H1 (cell line): Measurements from ENCODE around the gene TOP3B. TPM values are rescaled to one million over a fixed set of nuclear protein-coding genes. Genes with fewer than 3 reads are reported as not detected.

ENCODE experiments used
- CTCF ChIA-PET: fragments of 300-600 bp; sonication (Branson Sonifier 250); formaldehyde crosslinking; loops from one replicate; lab custom pipeline; 2021; ENCODE audit not compliant: partially characterized antibody; lab: Charles Lee
- POLR2A ChIA-PET: fragments of 300-600 bp; sonication (Branson Sonifier 250); formaldehyde crosslinking; loops from one replicate; lab custom pipeline; 2021; ENCODE audit warnings: inconsistent platforms; ENCODE audit not compliant: partially characterized antibody; lab: Charles Lee
- DNase-seq, 2 experiments: peaks; one replicate each; pipeline versions ENCODE4 v3.0.0 to v3.0.0-alpha.2; 2010 to 2022; ENCODE audit warnings: low spot score in 2 of 2, low read depth in 1 of 2, mixed read lengths in 1 of 2
- FAIRE-seq: peaks from 2 replicates; lab custom pipeline; 2011; peaks lifted over from hg19 to GRCh38; lab: Jason Lieb, UNC
- H2AFZ ChIP-seq: 2 replicates; pipeline ENCODE4 v1.8.1; 2012; ENCODE audit warnings: low read length, inconsistent platforms
- H2AK5ac ChIP-seq: 2 replicates; pipeline ENCODE4 v1.6.1; 2013; ENCODE audit warnings: low read depth, low read length
- H2BK120ac ChIP-seq: replicated peaks from 2 replicates; pipeline ENCODE3; 2013; ENCODE audit warnings: low read depth, low read length, inconsistent platforms
- H2BK12ac ChIP-seq: 2 replicates; pipeline ENCODE4 v1.6.1; 2013; ENCODE audit warnings: low read depth, low read length
- H2BK15ac ChIP-seq: 2 replicates; pipeline ENCODE4 v1.6.1; 2013; ENCODE audit warnings: low read length
- H2BK20ac ChIP-seq: 2 replicates; pipeline ENCODE4 v1.6.1; 2013; ENCODE audit warnings: low read length
- H2BK5ac ChIP-seq: 2 replicates; pipeline ENCODE4 v1.6.1; 2013; ENCODE audit warnings: low read depth, low read length
- H3K14ac ChIP-seq: 2 replicates; pipeline ENCODE4 v1.6.1; 2013; ENCODE audit warnings: inconsistent platforms; ENCODE audit not compliant: insufficient read length
- H3K18ac ChIP-seq: 2 replicates; pipeline ENCODE4 v1.6.1; 2013; ENCODE audit warnings: low read length; ENCODE audit errors: extremely low read depth
- H3K23ac ChIP-seq: 2 replicates; pipeline ENCODE4 v1.6.1; 2013; ENCODE audit warnings: inconsistent platforms; ENCODE audit not compliant: insufficient read length
- H3K23me2 ChIP-seq: 2 replicates; pipeline ENCODE4 v1.6.1; 2013; ENCODE audit warnings: low read depth, low read length
- H3K27ac ChIP-seq: 2 replicates; pipeline ENCODE4 v1.6.1; 2011; ENCODE audit warnings: low read depth, low read length, inconsistent platforms
- H3K27me3 ChIP-seq, 4 experiments: replicated peaks in 1 of 4; 1 replicate in 1 of 4; 2 replicates in 3 of 4; pipeline versions ENCODE4 v1.6.1 to v1.8.1; 2011 to 2013; ENCODE audit warnings: low read length in 3 of 4, mild to moderate bottlenecking in 3 of 4, inconsistent platforms in 2 of 4, mixed read lengths in 2 of 4, moderate library complexity in 1 of 4; ENCODE audit not compliant: control insufficient read depth in 3 of 4, insufficient read depth in 3 of 4; ENCODE audit errors: extremely low read depth in 1 of 4
- H3K36me3 ChIP-seq, 4 experiments: 2 replicates each; pipeline versions ENCODE4 v1.6.1 to v1.8.1; 2011 to 2013; ENCODE audit warnings: mild to moderate bottlenecking in 4 of 4, low read length in 3 of 4, moderate library complexity in 2 of 4, control low read depth in 1 of 4, inconsistent platforms in 1 of 4; ENCODE audit not compliant: insufficient read depth in 4 of 4, control insufficient read depth in 2 of 4
- H3K4ac ChIP-seq: replicated peaks from 2 replicates; pipeline ENCODE3; 2013; ENCODE audit warnings: low read length, low read depth, mixed read lengths, inconsistent platforms; ENCODE audit not compliant: insufficient read length
- H3K4me1 ChIP-seq, 4 experiments: replicated peaks in 1 of 4; 1 replicate in 1 of 4; 2 replicates in 3 of 4; pipeline versions ENCODE4 v1.6.1 to v1.8.1; 2011 to 2013; ENCODE audit warnings: low read length in 3 of 4, inconsistent platforms in 2 of 4, mixed read lengths in 1 of 4; ENCODE audit not compliant: insufficient read depth in 4 of 4, control insufficient read depth in 3 of 4
- H3K4me2 ChIP-seq, 2 experiments: 2 replicates each; pipeline versions ENCODE4 v1.6.1 to v1.8.1; 2011 to 2013; ENCODE audit warnings: low read depth in 2 of 2, low read length in 2 of 2, control low read depth in 1 of 2, inconsistent platforms in 1 of 2, mild to moderate bottlenecking in 1 of 2; ENCODE audit not compliant: insufficient read depth in 1 of 2
- H3K4me3 ChIP-seq, 4 experiments: fragments of 200-600, 300-600 bp in 1 of 4; sonication (generic), shearing (Covaris generic), sonication (Bioruptor Twin) in 1 of 4; 2 replicates each; pipeline versions ENCODE4 v1.5.1 to v1.8.1; 2011 to 2016; ENCODE audit warnings: low read length in 4 of 4, low read depth in 3 of 4, control low read depth in 2 of 4, inconsistent platforms in 2 of 4, mild to moderate bottlenecking in 2 of 4, mixed read lengths in 1 of 4, moderate library complexity in 1 of 4; ENCODE audit not compliant: insufficient read depth in 2 of 4; ENCODE audit errors: extremely low read depth in 1 of 4
- H3K56ac ChIP-seq: replicated peaks from 2 replicates; pipeline ENCODE3; 2013; ENCODE audit warnings: low read depth, mild to moderate bottlenecking, mixed read lengths, low read length, inconsistent platforms; ENCODE audit not compliant: insufficient read length
- H3K79me1 ChIP-seq: 2 replicates; pipeline ENCODE4 v1.6.1; 2013; ENCODE audit warnings: low read depth, low read length, control low read depth
- H3K79me2 ChIP-seq, 2 experiments: 2 replicates each; pipeline versions ENCODE4 v1.6.1 to v1.8.1; 2012 to 2013; ENCODE audit warnings: low read length in 2 of 2, mild to moderate bottlenecking in 2 of 2, inconsistent platforms in 1 of 2; ENCODE audit not compliant: insufficient read depth in 2 of 2, control insufficient read depth in 1 of 2
- H3K9ac ChIP-seq, 4 experiments: replicated peaks in 1 of 4; 1 replicate in 1 of 4; 2 replicates in 3 of 4; pipeline versions ENCODE4 v1.6.1 to v1.8.1; 2011 to 2013; ENCODE audit warnings: low read depth in 3 of 4, low read length in 3 of 4, control low read depth in 2 of 4, mild to moderate bottlenecking in 2 of 4, moderate library complexity in 2 of 4, inconsistent platforms in 1 of 4; ENCODE audit errors: extremely low read depth in 1 of 4
- H3K9me3 ChIP-seq, 2 experiments: 2 replicates each; pipeline versions ENCODE4 v1.6.1 to v1.8.1; 2012 to 2013; ENCODE audit warnings: mild to moderate bottlenecking in 2 of 2, moderate library complexity in 2 of 2, control low read depth in 1 of 2, inconsistent platforms in 1 of 2, low read depth in 1 of 2, low read length in 1 of 2, mixed read lengths in 1 of 2; ENCODE audit not compliant: insufficient read depth in 2 of 2
- H4K20me1 ChIP-seq, 2 experiments: replicated peaks in 1 of 2; 2 replicates each; pipeline versions ENCODE3 to v1.8.1; 2011 to 2013; ENCODE audit warnings: inconsistent platforms in 2 of 2, low read length in 2 of 2, mild to moderate bottlenecking in 1 of 2; ENCODE audit not compliant: insufficient read depth in 2 of 2, control insufficient read depth in 1 of 2
- H4K5ac ChIP-seq: 2 replicates; pipeline ENCODE4 v1.6.1; 2013; ENCODE audit warnings: low read length, low read depth, mixed read lengths, inconsistent platforms; ENCODE audit not compliant: insufficient read length
- H4K8ac ChIP-seq: 2 replicates; pipeline ENCODE4 v1.8.0; 2013; ENCODE audit warnings: mild to moderate bottlenecking, moderate library complexity, low read length, inconsistent platforms; ENCODE audit not compliant: insufficient read depth; ENCODE audit errors: extremely low read depth
- H4K91ac ChIP-seq: replicated peaks from 2 replicates; pipeline ENCODE3; 2013; ENCODE audit warnings: low read length, mixed read lengths, inconsistent platforms; ENCODE audit not compliant: insufficient read length
- ASH2L ChIP-seq: fragments of 200-600, 300-600 bp; sonication (generic); IDR thresholded peaks from one replicate; pipeline ENCODE4 v1.7.1; 2017; ENCODE audit warnings: low read length
- HDAC6 ChIP-seq: IDR thresholded peaks from one replicate; pipeline ENCODE4 v1.7.1; 2012; ENCODE audit warnings: low read depth, mild to moderate bottlenecking, inconsistent platforms, low read length, moderate library complexity
- KDM4A ChIP-seq: IDR thresholded peaks from one replicate; pipeline ENCODE4 v1.7.1; 2012; ENCODE audit warnings: low read depth, mild to moderate bottlenecking, moderate library complexity, low read length, inconsistent platforms; ENCODE audit not compliant: severe bottlenecking
- NRF1 ChIP-seq: IDR thresholded peaks from 2 replicates; pipeline ENCODE4 v1.6.1; 2011; ENCODE audit warnings: mild to moderate bottlenecking, low read depth, low read length, improper control_type of control experiment
- WGBS, 2 experiments: shearing (Covaris generic) in 1 of 2; methylation state at CpG; one replicate each; pipeline versions ENCODE4 v1.1.6 to v1.1.7; 2013 to 2015; ENCODE audit warnings: low lambda C conversion rate in 2 of 2, mixed read lengths in 2 of 2, inconsistent platforms in 1 of 2, low coverage in 1 of 2, missing lambda C conversion rate in 1 of 2; ENCODE audit not compliant: insufficient replicate concordance in 2 of 2, insufficient coverage in 1 of 2, insufficient read length in 1 of 2; ENCODE audit errors: extremely low coverage in 1 of 2, missing lambda C conversion rate in 1 of 2; 5-methylcytosine and 5-hydroxymethylcytosine counted together
- polyA plus RNA-seq, 7 experiments: library from polyadenylated mRNA; depleted of rRNA in 3 of 7; stranded (reverse) in 5 of 7; unstranded in 2 of 7; fragments of >200 nt in 5 of 7; fragments of 200-250 nt in 2 of 7; gene quantifications; 1 replicate in 5 of 7; 2 replicates in 1 of 7; 4 replicates in 1 of 7; pipeline versions ENCODE4 v1.2.1 to v1.2.3, GENCODE V29; 2011 to 2013; ENCODE audit warnings: missing spikeins in 2 of 7, mixed read lengths in 2 of 7
- total RNA-seq: library from RNA; stranded (reverse); fragmentation: NEBNext Ultra II Directional; extraction: Animal tissue kit (Norgen Biotek cat#: 25700); gene quantifications from 2 replicates; pipeline ENCODE4 v1.2.1, GENCODE V29; 2021
- TF ChIP-seq, protein P1 (sequence below): IDR thresholded peaks from 2 replicates; pipeline ENCODE4 v1.6.1; 2011; ENCODE audit warnings: low read depth, mild to moderate bottlenecking, low read length; ENCODE audit not compliant: insufficient read depth

Gene TOP3B
- total and polyA plus RNA-seq, 2 of the 8 experiments (the other 6 are each of a cell fraction or from before 2014, with no cell fraction given): 30.4 to 52.8 TPM

DNA sequence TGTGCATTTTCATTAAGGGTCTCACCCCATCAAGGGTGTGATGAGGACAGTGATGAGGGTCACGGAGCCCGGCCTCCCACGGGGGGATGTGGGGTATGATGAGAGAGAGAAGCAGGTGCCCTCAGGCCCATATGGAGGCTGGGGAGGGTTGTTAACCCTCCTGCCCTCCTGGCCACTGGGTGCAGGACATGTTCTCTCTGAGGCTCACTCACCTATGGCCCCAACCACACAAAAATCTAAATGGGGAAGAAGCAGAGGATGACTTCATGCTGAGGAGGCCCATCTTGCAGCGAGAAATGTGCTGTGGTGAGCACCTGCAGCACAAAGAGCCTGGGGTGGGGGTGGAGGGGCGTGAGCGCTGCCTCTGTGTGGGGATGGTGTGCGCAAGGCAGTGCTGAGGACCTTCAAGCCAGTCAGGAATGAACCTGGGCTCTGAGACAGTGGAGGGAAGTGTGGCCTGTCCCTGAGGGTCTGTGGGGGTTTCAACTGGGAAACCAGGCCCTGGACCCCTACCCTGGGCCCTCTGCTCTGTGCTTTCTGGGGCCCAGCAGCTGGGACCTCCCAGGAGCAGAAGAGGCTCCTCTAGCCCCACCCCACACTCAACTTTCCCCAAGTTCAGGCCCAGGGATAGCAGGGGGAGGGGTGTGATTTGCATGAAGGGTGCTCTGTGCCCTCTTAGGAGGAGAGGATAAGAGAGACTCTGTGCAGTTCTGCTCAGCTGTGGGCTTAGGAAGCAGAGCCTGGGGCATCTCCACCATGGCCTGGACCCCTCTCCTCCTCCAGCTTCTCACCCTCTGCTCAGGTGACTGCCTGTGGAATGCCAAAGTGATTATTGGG, 43.0 kb upstream of the TOP3B start:
- H4K91ac ChIP-seq: no peak overlapping the region
- no peak overlapping the region for H2BK20ac ChIP-seq
- H4K20me1 ChIP-seq: peaks cover 0 to 2% of the 10 kb centered on the region in 2 experiments
- H3K56ac ChIP-seq: no peak overlapping the region
- no peak overlapping the region for H2AK5ac ChIP-seq
- H3K4me3 ChIP-seq: no peak overlapping the region
- H4K5ac ChIP-seq: no peak overlapping the region
- H2BK15ac ChIP-seq: no peak overlapping the region
- ChIA-PET CTCF (interaction anchor here (2.1 kb wide), 1 partner anchor 41 kb away, joined by 4 read pairs; no protein-coding TSS in a partner anchor), POLR2A (no interaction called here)
- H3K27ac ChIP-seq: no peak overlapping the region
- no peak overlapping the region; the same call in 1 of the 2 replicates for H2BK12ac ChIP-seq
- no peaks in the 10 kb centered on the region for H3K79me2 ChIP-seq
- WGBS, 2 experiments: 90% methylated on average over 7 of the region's 7 CpGs; no CpG with 5 or more reads in 1 of the 2 experiments
- no peak overlapping the region for H2BK120ac ChIP-seq
- H3K9me3 ChIP-seq: no peaks in the 10 kb centered on the region
- no peak overlapping the region for H3K18ac ChIP-seq
- H2BK5ac ChIP-seq: no peak overlapping the region
- no peak overlapping the region for H4K8ac ChIP-seq
- DNase-seq: no peak
- TF ChIP-seq KDM4A: no peak
- TF ChIP-seq HDAC6: no peak
- no peak for TF ChIP-seq ASH2L
- TF ChIP-seq, protein P1, sequence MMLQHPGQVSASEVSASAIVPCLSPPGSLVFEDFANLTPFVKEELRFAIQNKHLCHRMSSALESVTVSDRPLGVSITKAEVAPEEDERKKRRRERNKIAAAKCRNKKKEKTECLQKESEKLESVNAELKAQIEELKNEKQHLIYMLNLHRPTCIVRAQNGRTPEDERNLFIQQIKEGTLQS: no peak
- TF ChIP-seq NRF1: no peak
- peaks cover 6 to 79% (median 61%) of the 10 kb centered on the region in 4 experiments for H3K27me3 ChIP-seq
- H3K14ac ChIP-seq: no peak overlapping the region
- H2AFZ ChIP-seq: peak overlapping the region; percentile 11; the same call in 1 of the 2 replicates
- H3K36me3 ChIP-seq: no peaks in the 10 kb centered on the region
- H3K79me1 ChIP-seq: no peaks in the 10 kb centered on the region
- no peak overlapping the region for H3K4me2 ChIP-seq
- no peak for FAIRE-seq
- no peak overlapping the region for H3K4ac ChIP-seq
- H3K9ac ChIP-seq: no peak overlapping the region
- H3K23me2 ChIP-seq: 0 out of 2 replicates have a peak, but pooled peaks cover 2% of the 10 kb centered on the region
- H3K4me1 ChIP-seq: peaks cover 0 to 8% (median 3%) of the 10 kb centered on the region in 4 experiments; a peak in 4 of 7 replicates
- no peak overlapping the region for H3K23ac ChIP-seq
